GM19452 (cell line): Measurements from ENCODE around the gene IFT22.
"Not testable (repeated sequence)": the region's sequence is repeated elsewhere in the genome, so short reads cannot be mapped to it uniquely, and the experiment has no call there.

ENCODE experiments used
- ATAC-seq: cut with Tn5 transposase; IDR thresholded peaks from one replicate; pipeline ENCODE4 v1.9.1; 2021; ENCODE audit not compliant: unreplicated experiment

IFT22 gene

GRCh38 chr7:101280912-101281311 is 40.7 kb downstream of the IFT22 start:
- ATAC-seq, result not testable (repeated sequence)

GRCh38 chr7:101278461-101279292 is 42.9 kb downstream of the IFT22 start:
- no peak for ATAC-seq

GRCh38 chr7:101277155-101277554 is 44.5 kb downstream of the IFT22 start:
- no peak for ATAC-seq

- no peak for ATAC-seq
Measured at GRCh38 chr7:101273206-101273605, 48.4 kb downstream of the IFT22 start.

GRCh38 chr7:101271021-101271420 is 50.6 kb downstream of the IFT22 start:
- no peak for ATAC-seq

- ATAC-seq, result no peak
Measured at GRCh38 chr7:101269664-101270063, 51.9 kb downstream of the IFT22 start.

GRCh38 chr7:101265622-101266516 is 55.7 kb downstream of the IFT22 start:
- ATAC-seq, result no peak

- ATAC-seq, result not testable (repeated sequence)
Measured at GRCh38 chr7:101264102-101264706, 57.4 kb downstream of the IFT22 start.
